Immature natural killer cell (primary cell): Measurements from ENCODE around the gene PAOX. TPM values are rescaled to one million over a fixed set of nuclear protein-coding genes. Genes with fewer than 3 reads are reported as not detected.

Experiments used
- DNase-seq, 3 donors: peaks; one replicate each; pipeline ENCODE4 v3.0.0; 2022; ENCODE audit warnings: mixed read lengths in 1 of 3
- H3K27ac Mint-ChIP-seq, 6 donors: one replicate each; pipeline ENCODE4 v1.8.0; 2020; ENCODE audit warnings: mixed read lengths in 6 of 6, mild to moderate bottlenecking in 5 of 6, inconsistent platforms in 4 of 6, moderate library complexity in 3 of 6
- H3K27me3 Mint-ChIP-seq, 3 donors: one replicate each; pipeline ENCODE4 v1.8.0; 2020 to 2021; ENCODE audit warnings: low read depth in 3 of 3, mild to moderate bottlenecking in 3 of 3, mixed read lengths in 3 of 3, moderate library complexity in 3 of 3, inconsistent platforms in 1 of 3
- H3K36me3 Mint-ChIP-seq, 3 donors: one replicate each; pipeline ENCODE4 v1.8.0; 2020; ENCODE audit warnings: mixed read lengths in 3 of 3, inconsistent platforms in 2 of 3, mild to moderate bottlenecking in 2 of 3
- H3K4me1 Mint-ChIP-seq, 2 donors: one replicate each; pipeline ENCODE4 v1.8.0; 2020; ENCODE audit warnings: inconsistent platforms in 2 of 2, mild to moderate bottlenecking in 2 of 2, mixed read lengths in 2 of 2, moderate library complexity in 1 of 2
- H3K4me3 Mint-ChIP-seq, 5 donors: one replicate each; pipeline ENCODE4 v1.8.0; 2020; ENCODE audit warnings: mild to moderate bottlenecking in 5 of 5, mixed read lengths in 5 of 5, inconsistent platforms in 3 of 5, moderate library complexity in 3 of 5
- H3K9me3 Mint-ChIP-seq, 6 donors: one replicate each; pipeline ENCODE4 v1.8.0; 2020; ENCODE audit warnings: mild to moderate bottlenecking in 6 of 6, mixed read lengths in 6 of 6, inconsistent platforms in 4 of 6, moderate library complexity in 3 of 6
- polyA plus RNA-seq, 3 donors: library from polyadenylated mRNA; unstranded; fragments of 300-500 nt; fragmentation: Illumina TruSeq; gene quantifications; one replicate each; pipeline ENCODE4 v1.2.3, GENCODE V29; 2021

Gene PAOX
- polyA plus RNA-seq: 10 to 100 TPM; 10.5 to 13.0 (median 11.0) TPM

GRCh38 chr10:133379152-133379800, at the start of gene PAOX:
TSS of gene PAOX (plus strand) at chr10:133379262. CDS start at chr10:133379317, 55 bp downstream.
- Mint-ChIP-seq H3K36me3 (no peaks in the 10 kb centered on the region), H3K9me3 (no peaks in the 10 kb centered on the region), H3K4me1 (peaks cover 7 to 8% of the 10 kb centered on the region in 2 donors)

GRCh38 chr10:133329491-133330202, 49.4 kb upstream of the PAOX start:
- Mint-ChIP-seq H3K9me3 (no peaks in the 10 kb centered on the region), H3K27ac (no peak overlapping the region), H3K4me1 (peaks cover 0 to 4% of the 10 kb centered on the region in 2 donors), H3K36me3 (no peaks in the 10 kb centered on the region), H3K27me3 (peaks cover 15 to 20% (median 15%) of the 10 kb centered on the region in 3 donors), H3K4me3 (peak overlapping the region in 2 of 5 donors; percentile 26 to 48)
- DNase-seq: peak; percentile 78 to 81 (median 80)

More at GRCh38 chr10:133379152-133379800, at the start of gene PAOX:
- H3K27me3 Mint-ChIP-seq: peaks cover 0 to 2% (median 0%) of the 10 kb centered on the region in 3 donors
- peak within 1 kb of the TSS; percentile 79 to 89 (median 83) for H3K4me3 Mint-ChIP-seq
- DNase-seq: peak; percentile 38 to 59 (median 54)
- peak within 1 kb of the TSS in 2 of 6 donors; percentile 16 to 60 for H3K27ac Mint-ChIP-seq

- DNase-seq: no peak
- peaks cover 0 to 2% of the 10 kb centered on the region in 2 donors for H3K4me1 Mint-ChIP-seq
- H3K36me3 Mint-ChIP-seq: no peaks in the 10 kb centered on the region
- H3K4me3 Mint-ChIP-seq: no peak overlapping the region
- peaks cover 13 to 18% (median 17%) of the 10 kb centered on the region in 3 donors for H3K27me3 Mint-ChIP-seq
- peak overlapping the region in 2 of 6 donors; percentile 4 to 54 for H3K27ac Mint-ChIP-seq
- no peaks in the 10 kb centered on the region for H3K9me3 Mint-ChIP-seq
Measured at GRCh38 chr10:133332936-133333699, 45.9 kb upstream of the PAOX start.

- H3K4me1 Mint-ChIP-seq: peaks cover 0 to 2% of the 10 kb centered on the region in 2 donors
- no peak for DNase-seq
- no peaks in the 10 kb centered on the region for H3K9me3 Mint-ChIP-seq
- peaks cover 7 to 18% (median 10%) of the 10 kb centered on the region in 3 donors for H3K27me3 Mint-ChIP-seq
- H3K4me3 Mint-ChIP-seq: peak overlapping the region; percentile 56 to 82 (median 75)
- H3K36me3 Mint-ChIP-seq: no peaks in the 10 kb centered on the region
- H3K27ac Mint-ChIP-seq: peak overlapping the region in 5 of 6 donors; percentile 62 to 87 (median 78)
Measured at GRCh38 chr10:133334503-133335245, 44.4 kb upstream of the PAOX start.

- H3K4me3 Mint-ChIP-seq: peak overlapping the region; percentile 61 to 73 (median 69)
- peaks cover 4 to 17% (median 10%) of the 10 kb centered on the region in 3 donors for H3K27me3 Mint-ChIP-seq
- peak; percentile 79 to 83 (median 80) for DNase-seq
- no peaks in the 10 kb centered on the region for H3K9me3 Mint-ChIP-seq
- no peaks in the 10 kb centered on the region for H3K36me3 Mint-ChIP-seq
- H3K4me1 Mint-ChIP-seq: peaks cover 0 to 2% of the 10 kb centered on the region in 2 donors
- H3K27ac Mint-ChIP-seq: peak overlapping the region in 5 of 6 donors; percentile 62 to 78 (median 76)
Measured at GRCh38 chr10:133335246-133336117, 43.6 kb upstream of the PAOX start.

GRCh38 chr10:133336118-133336576, 42.9 kb upstream of the PAOX start:
- Mint-ChIP-seq H3K27me3 (peaks cover 0 to 15% (median 10%) of the 10 kb centered on the region in 3 donors), H3K36me3 (no peaks in the 10 kb centered on the region), H3K4me3 (no peak overlapping the region), H3K27ac (no peak overlapping the region), H3K4me1 (peaks cover 0 to 2% of the 10 kb centered on the region in 2 donors), H3K9me3 (no peaks in the 10 kb centered on the region)
- no peak for DNase-seq

GRCh38 chr10:133336577-133337369, 42.3 kb upstream of the PAOX start, which contains the start of gene CALY:
TSS of gene CALY (minus strand) at chr10:133336896. CDS start at chr10:133328989, 7,907 bp downstream.
- Mint-ChIP-seq H3K9me3 (no peaks in the 10 kb centered on the region), H3K4me1 (peaks cover 0 to 2% of the 10 kb centered on the region in 2 donors), H3K27ac (peak within 1 kb of the TSS in 5 of 6 donors; percentile 62 to 91 (median 78)), H3K4me3 (peak within 1 kb of the TSS; percentile 61 to 73 (median 69)), H3K27me3 (peaks cover 3 to 18% (median 10%) of the 10 kb centered on the region in 3 donors), H3K36me3 (no peaks in the 10 kb centered on the region)
- peak; percentile 88 to 89 (median 88) for DNase-seq

GRCh38 chr10:133337370-133337725, 41.7 kb upstream of the PAOX start:
- H3K27me3 Mint-ChIP-seq: peaks cover 9 to 12% (median 12%) of the 10 kb centered on the region in 3 donors
- no peak overlapping the region for H3K4me3 Mint-ChIP-seq
- H3K36me3 Mint-ChIP-seq: no peaks in the 10 kb centered on the region
- no peak overlapping the region for H3K27ac Mint-ChIP-seq
- peaks cover 0 to 2% of the 10 kb centered on the region in 2 donors for H3K4me1 Mint-ChIP-seq
- H3K9me3 Mint-ChIP-seq: no peaks in the 10 kb centered on the region
- no peak for DNase-seq

- no peaks in the 10 kb centered on the region for H3K9me3 Mint-ChIP-seq
- no peak overlapping the region for H3K4me3 Mint-ChIP-seq
- H3K27ac Mint-ChIP-seq: no peak overlapping the region
- DNase-seq: no peak
- H3K27me3 Mint-ChIP-seq: peaks cover 8 to 13% (median 10%) of the 10 kb centered on the region in 3 donors
- no peaks in the 10 kb centered on the region for H3K36me3 Mint-ChIP-seq
- H3K4me1 Mint-ChIP-seq: peaks cover 0 to 2% of the 10 kb centered on the region in 2 donors
Measured at GRCh38 chr10:133338080-133339071, 40.7 kb upstream of the PAOX start.

- Mint-ChIP-seq H3K4me3 (no peak overlapping the region), H3K27ac (no peak overlapping the region), H3K9me3 (no peaks in the 10 kb centered on the region), H3K27me3 (peaks cover 7 to 15% (median 11%) of the 10 kb centered on the region in 3 donors), H3K36me3 (no peaks in the 10 kb centered on the region), H3K4me1 (peaks cover 0 to 2% of the 10 kb centered on the region in 2 donors)
- DNase-seq: no peak
Measured at GRCh38 chr10:133339708-133340380, 39.2 kb upstream of the PAOX start.
